ENCODE results near the gene PEX6. TPM values are rescaled to one million over a fixed set of nuclear protein-coding genes. Genes with fewer than 3 reads are reported as not detected.

PEX6 gene
- total RNA-seq, 1 donor from 2014 or later = 28.9 TPM

- Histone ChIP-seq H3K36me3 (peaks cover 11% of the 10 kb centered on the region), H3K4me1 (peaks cover 59% of the 10 kb centered on the region), H3K27me3 (ENCODE audit: low read depth) (no peaks in the 10 kb centered on the region), H3K9me3 (replicated peaks) (no peaks in the 10 kb centered on the region), H3K27ac (replicated peaks) (peak overlapping the region; percentile 88), H3K4me3 (peak overlapping the region; percentile 91)
- no peak for DNase-seq
- TF ChIP-seq CTCF (IDR thresholded peaks at IDR 0.05; ENCODE audit: borderline replicate concordance) = no peak
- intact Hi-C loops (cut with micrococcal nuclease) = no loop called here
Observed at GRCh38 chr6:42984924-42985475, 6.0 kb upstream of the PEX6 start.

- no peaks in the 10 kb centered on the region for H3K9me3 ChIP-seq (replicated peaks)
- H3K4me1 ChIP-seq = peaks cover 66% of the 10 kb centered on the region
- peak within 1 kb of the TSS; percentile 91 for H3K4me3 ChIP-seq
- intact Hi-C loops (cut with micrococcal nuclease) = no loop called here
- TF ChIP-seq CTCF (IDR thresholded peaks at IDR 0.05; ENCODE audit: borderline replicate concordance) = peak; percentile 31
- H3K36me3 ChIP-seq = peaks cover 4% of the 10 kb centered on the region
- peak; percentile 98 for DNase-seq
- H3K27ac ChIP-seq (replicated peaks) = peak within 1 kb of the TSS; percentile 88
- no peaks in the 10 kb centered on the region for H3K27me3 ChIP-seq (ENCODE audit: low read depth)
Observed at GRCh38 chr6:42984001-42984923, 5.3 kb upstream of the PEX6 start, which contains the start of gene PPP2R5D. PPP2R5D (plus strand) TSS chr6:42984570; CDS start chr6:42984678, 108 bp downstream.

GRCh38 chr6:42981836-42982235, 2.9 kb upstream of the PEX6 start:
- intact Hi-C loops (cut with micrococcal nuclease) = no loop called here
- H3K4me1 ChIP-seq = peaks cover 66% of the 10 kb centered on the region
- DNase-seq = no peak
- no peaks in the 10 kb centered on the region for H3K27me3 ChIP-seq (ENCODE audit: low read depth)
- H3K27ac ChIP-seq (replicated peaks) = no peak overlapping the region
- H3K9me3 ChIP-seq (replicated peaks) = no peaks in the 10 kb centered on the region
- peaks cover 4% of the 10 kb centered on the region for H3K36me3 ChIP-seq
- TF ChIP-seq CTCF (IDR thresholded peaks at IDR 0.05; ENCODE audit: borderline replicate concordance) = no peak
- no peak overlapping the region for H3K4me3 ChIP-seq

GRCh38 chr6:42979523-42980177, 669 bp upstream of the PEX6 start:
- peaks cover 51% of the 10 kb centered on the region for H3K4me1 ChIP-seq
- intact Hi-C loops (cut with micrococcal nuclease) = no loop called here
- H3K9me3 ChIP-seq (replicated peaks) = no peaks in the 10 kb centered on the region
- no peak for DNase-seq
- H3K27ac ChIP-seq (replicated peaks) = peak overlapping the region; percentile 95
- peaks cover 6% of the 10 kb centered on the region for H3K36me3 ChIP-seq
- no peaks in the 10 kb centered on the region for H3K27me3 ChIP-seq (ENCODE audit: low read depth)
- TF ChIP-seq CTCF (IDR thresholded peaks at IDR 0.05; ENCODE audit: borderline replicate concordance) = no peak
- peak overlapping the region; percentile 99 for H3K4me3 ChIP-seq

- peaks cover 43% of the 10 kb centered on the region for H3K4me1 ChIP-seq
- no peaks in the 10 kb centered on the region for H3K27me3 ChIP-seq (ENCODE audit: low read depth)
- H3K4me3 ChIP-seq = peak overlapping the region; percentile 99
- peak; percentile 25 for DNase-seq
- TF ChIP-seq CTCF (IDR thresholded peaks at IDR 0.05; ENCODE audit: borderline replicate concordance) = no peak
- intact Hi-C loops (cut with micrococcal nuclease) = no loop called here
- peak overlapping the region; percentile 95 for H3K27ac ChIP-seq (replicated peaks)
- H3K36me3 ChIP-seq = peaks cover 12% of the 10 kb centered on the region
- H3K9me3 ChIP-seq (replicated peaks) = no peaks in the 10 kb centered on the region
Observed at GRCh38 chr6:42978487-42978838, 518 bp downstream of the PEX6 start.

Measured in left ventricle myocardium inferior (tissue), 1 donor.